Gastroesophageal sphincter (tissue), 4 donors: Measurements from ENCODE around the gene JCHAIN. TPM values are rescaled to one million over a fixed set of nuclear protein-coding genes. Genes with fewer than 3 reads are reported as not detected.
"Not testable (repeated sequence)": the region's sequence is repeated elsewhere in the genome, so short reads cannot be mapped to it uniquely, and the experiment has no call there.

Experiments
- ATAC-seq: fragments of 150-250 bp; one replicate; pipeline ENCODE4 v1.9.1; 2016; ENCODE audit warnings: mild to moderate bottlenecking, moderate library complexity
- H3K27ac ChIP-seq, 4 donors: fragments of 200-600 bp; sonication (generic) in 3 of 4; 1 replicate in 3 of 4; 2 replicates in 1 of 4; pipeline ENCODE4 v1.5.1; 2016 to 2019
- H3K27me3 ChIP-seq: fragments of 200-600 bp; sonication (generic); one replicate; pipeline ENCODE4 v1.5.1; 2019
- H3K36me3 ChIP-seq, 2 donors: fragments of 200-600 bp; sonication (generic); one replicate each; pipeline ENCODE4 v1.5.1; 2019; ENCODE audit warnings: control low read depth in 1 of 2
- H3K4me1 ChIP-seq, 3 donors: fragments of 200-600 bp; sonication (generic); 1 replicate in 2 of 3; 2 replicates in 1 of 3; pipeline ENCODE4 v1.5.1; 2016 to 2019; ENCODE audit warnings: control low read depth in 2 of 3
- H3K4me3 ChIP-seq, 2 donors: fragments of 200-600 bp; sonication (generic); one replicate each; pipeline ENCODE4 v1.5.1; 2019; ENCODE audit warnings: mild to moderate bottlenecking in 1 of 2, moderate library complexity in 1 of 2
- H3K9me3 ChIP-seq, 3 donors: fragments of 200-600 bp; sonication (generic); one replicate each; pipeline ENCODE4 v1.5.1; 2017 to 2019; ENCODE audit warnings: control low read depth in 2 of 3
- EP300 ChIP-seq: sonication (generic); formaldehyde crosslinking; IDR thresholded peaks from one replicate; pipeline ENCODE4 v1.6.1; 2017; ENCODE audit warnings: antibody characterized with exemption, mild to moderate bottlenecking
- POLR2A ChIP-seq, 2 donors: fragments of 450-650 bp; IDR thresholded peaks; one replicate each; pipeline ENCODE4 v1.6.1; 2017; ENCODE audit warnings: antibody characterized with exemption in 2 of 2, mild to moderate bottlenecking in 2 of 2, moderate library complexity in 1 of 2
- POLR2AphosphoS5 ChIP-seq: sonication (generic); formaldehyde crosslinking; IDR thresholded peaks from one replicate; pipeline ENCODE4 v1.6.1; 2017; ENCODE audit warnings: antibody characterized with exemption
- WGBS, 2 donors: methylation state at CpG; one replicate each; pipeline ENCODE4 v1.1.5; 2018; ENCODE audit warnings: low coverage in 1 of 2; 5-methylcytosine and 5-hydroxymethylcytosine counted together
- total RNA-seq, 4 donors: library from RNA; depleted of rRNA; stranded (reverse); fragments of >200 nt; gene quantifications; one replicate each; pipeline ENCODE4 v1.1.0, GENCODE V29; 2016
- TF ChIP-seq, protein P1 (sequence below), 4 experiments: fragments of 200-600 bp in 2 of 4; fragments of 450-650 bp in 2 of 4; sonication (generic) in 1 of 4; IDR thresholded peaks; one replicate each; pipeline ENCODE4 v1.5.1; 2017 to 2019; ENCODE audit warnings: antibody characterized with exemption in 4 of 4, mild to moderate bottlenecking in 2 of 4, moderate library complexity in 2 of 4

The JCHAIN gene
- total RNA-seq, 4 donors from 2014 or later: 2.3 to 24.6 (median 7.8) TPM; not detected in 1

DNA sequence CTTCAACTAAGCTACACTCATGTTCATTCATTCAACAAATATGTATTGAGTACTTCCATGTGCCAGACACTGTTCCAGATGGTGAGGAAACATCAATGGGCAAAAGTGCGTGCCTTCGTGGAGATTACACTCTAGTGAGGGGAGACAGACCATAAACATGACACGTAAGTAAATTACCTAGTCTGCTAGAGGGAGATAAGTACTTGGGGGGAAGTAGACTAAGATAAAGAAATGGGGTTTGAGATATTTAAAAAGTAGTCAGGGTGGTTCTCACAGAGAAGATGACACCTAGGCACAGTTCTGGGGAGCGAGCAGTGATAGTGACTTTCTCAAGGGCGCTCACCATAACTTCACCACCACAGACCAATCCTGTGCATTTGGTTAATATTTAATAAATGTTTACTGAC is 11.7 kb downstream of the JCHAIN start:
- TF ChIP-seq POLR2A (IDR thresholded peaks at IDR 0.05) (no peak), POLR2AphosphoS5 (no peak), EP300 (no peak)
- TF ChIP-seq, protein P1, sequence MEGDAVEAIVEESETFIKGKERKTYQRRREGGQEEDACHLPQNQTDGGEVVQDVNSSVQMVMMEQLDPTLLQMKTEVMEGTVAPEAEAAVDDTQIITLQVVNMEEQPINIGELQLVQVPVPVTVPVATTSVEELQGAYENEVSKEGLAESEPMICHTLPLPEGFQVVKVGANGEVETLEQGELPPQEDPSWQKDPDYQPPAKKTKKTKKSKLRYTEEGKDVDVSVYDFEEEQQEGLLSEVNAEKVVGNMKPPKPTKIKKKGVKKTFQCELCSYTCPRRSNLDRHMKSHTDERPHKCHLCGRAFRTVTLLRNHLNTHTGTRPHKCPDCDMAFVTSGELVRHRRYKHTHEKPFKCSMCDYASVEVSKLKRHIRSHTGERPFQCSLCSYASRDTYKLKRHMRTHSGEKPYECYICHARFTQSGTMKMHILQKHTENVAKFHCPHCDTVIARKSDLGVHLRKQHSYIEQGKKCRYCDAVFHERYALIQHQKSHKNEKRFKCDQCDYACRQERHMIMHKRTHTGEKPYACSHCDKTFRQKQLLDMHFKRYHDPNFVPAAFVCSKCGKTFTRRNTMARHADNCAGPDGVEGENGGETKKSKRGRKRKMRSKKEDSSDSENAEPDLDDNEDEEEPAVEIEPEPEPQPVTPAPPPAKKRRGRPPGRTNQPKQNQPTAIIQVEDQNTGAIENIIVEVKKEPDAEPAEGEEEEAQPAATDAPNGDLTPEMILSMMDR (IDR thresholded peaks at IDR 0.05): no peak

DNA sequence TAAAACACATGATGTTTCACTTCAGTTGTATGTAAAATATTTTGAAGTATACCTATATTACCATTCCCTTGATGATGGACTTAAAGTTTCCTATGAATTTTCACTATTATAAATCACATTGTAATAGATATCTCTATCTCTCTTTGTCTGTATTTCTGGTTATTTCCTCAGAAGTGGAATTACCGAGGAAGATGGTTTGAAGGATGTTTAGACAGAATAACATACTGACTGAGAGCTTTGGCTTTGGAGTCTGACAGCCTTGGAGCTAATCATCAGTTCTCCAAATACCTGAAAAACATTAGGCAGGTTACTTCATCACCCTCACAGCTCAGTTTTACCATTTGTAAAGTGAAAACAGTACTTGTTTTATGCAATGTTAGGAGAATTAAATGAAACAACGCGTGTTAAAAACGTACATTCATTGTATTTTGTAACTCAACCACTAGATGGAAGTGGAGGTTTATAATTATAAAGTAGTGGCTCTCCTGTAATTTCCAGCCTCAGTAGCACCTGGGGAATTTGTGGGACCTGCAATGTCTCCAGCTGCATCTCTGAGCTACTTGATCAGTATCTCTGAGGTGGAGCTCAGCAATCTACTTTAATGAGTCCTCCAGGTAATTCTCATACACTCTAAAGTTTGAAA is 14.3 kb downstream of the JCHAIN start:
- H3K36me3 ChIP-seq: no peaks in the 10 kb centered on the region
- 0 to 4% methylated on average over 4 of the region's 4 CpGs for WGBS, 2 donors
- ATAC-seq: no peak

More for the DNA sequence above, 11.7 kb downstream of the JCHAIN start:
- WGBS, 2 donors: 54 to 84% methylated on average over 5 of the region's 5 CpGs
- H3K9me3 ChIP-seq: no peaks in the 10 kb centered on the region
- H3K4me1 ChIP-seq: peaks cover 0 to 6% (median 0%) of the 10 kb centered on the region in 3 donors
- H3K36me3 ChIP-seq: no peaks in the 10 kb centered on the region
- H3K27me3 ChIP-seq: no peaks in the 10 kb centered on the region
- no peak overlapping the region for H3K4me3 ChIP-seq
- no peak overlapping the region for H3K27ac ChIP-seq
- ATAC-seq: no peak

GRCh38 chr4:70650741-70651140 is 15.6 kb downstream of the JCHAIN start:
- H3K4me1 ChIP-seq, H3K27ac ChIP-seq, ATAC-seq, H3K36me3 ChIP-seq, H3K4me3 ChIP-seq, H3K9me3 ChIP-seq, H3K27me3 ChIP-seq: not testable (repeated sequence)
- 80 to 82% methylated on average over 1 to 4 of the region's 4 CpGs for WGBS, 2 donors

More for the DNA sequence above, 14.3 kb downstream of the JCHAIN start:
- TF ChIP-seq POLR2AphosphoS5: no peak
- TF ChIP-seq EP300: no peak
- no peak for TF ChIP-seq POLR2A (IDR thresholded peaks at IDR 0.05)
- TF ChIP-seq, protein P1 (IDR thresholded peaks at IDR 0.05): peak; percentile 35 to 67 (median 60)
- H3K4me3 ChIP-seq: no peak overlapping the region
- H3K4me1 ChIP-seq: peaks cover 0 to 6% (median 0%) of the 10 kb centered on the region in 3 donors
- no peaks in the 10 kb centered on the region for H3K9me3 ChIP-seq
- H3K27ac ChIP-seq: no peak overlapping the region
- H3K27me3 ChIP-seq: no peaks in the 10 kb centered on the region

- Histone ChIP-seq H3K4me1 (peaks cover 0 to 11% (median 6%) of the 10 kb centered on the region in 3 donors), H3K27ac (no peak overlapping the region), H3K9me3 (no peaks in the 10 kb centered on the region), H3K27me3 (no peaks in the 10 kb centered on the region), H3K4me3 (no peak overlapping the region), H3K36me3 (no peaks in the 10 kb centered on the region)
- no peak for TF ChIP-seq POLR2A (IDR thresholded peaks at IDR 0.05)
- TF ChIP-seq EP300: no peak
- TF ChIP-seq, protein P1 (IDR thresholded peaks at IDR 0.05): no peak
- TF ChIP-seq POLR2AphosphoS5: no peak
- ATAC-seq: no peak
- 78 to 92% methylated on average over 1 to 2 of the region's 2 CpGs for WGBS, 2 donors
These were observed 26.1 kb downstream of the JCHAIN start for GRCh38 chr4:70640192-70640591.

DNA sequence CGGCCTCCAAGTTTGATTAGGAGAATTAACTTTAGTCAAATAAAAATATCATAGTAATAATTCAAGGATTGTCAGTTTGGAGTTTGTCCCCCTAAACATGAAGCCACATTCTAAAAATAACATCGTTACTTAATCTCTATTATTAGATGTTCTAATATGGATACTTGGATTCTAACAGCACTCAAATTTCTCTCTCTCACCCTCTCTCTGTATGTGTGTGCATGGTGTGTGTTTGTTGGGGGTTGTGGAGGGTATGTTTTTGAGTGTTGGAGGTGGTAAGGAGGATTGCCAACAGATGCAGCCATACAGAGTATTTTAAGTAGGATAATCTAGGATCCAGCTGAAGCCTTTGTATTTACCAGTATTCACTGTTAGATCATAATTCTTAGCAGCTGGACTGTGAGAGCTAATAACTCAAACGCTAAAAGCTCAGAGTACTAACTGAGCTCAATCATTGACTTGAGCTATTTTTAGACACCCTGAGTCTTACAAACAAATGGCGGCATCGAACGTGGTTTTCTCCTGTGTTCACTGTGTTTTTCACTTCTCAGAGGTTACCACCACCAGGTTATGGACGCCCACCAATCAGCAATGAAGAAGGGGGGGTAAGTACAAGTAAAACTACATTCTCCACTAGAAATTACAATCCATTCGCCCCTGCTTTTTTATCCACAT is 28.9 kb downstream of the JCHAIN start:
- no peaks in the 10 kb centered on the region for H3K36me3 ChIP-seq
- peaks cover 0 to 11% (median 6%) of the 10 kb centered on the region in 3 donors for H3K4me1 ChIP-seq
- H3K27me3 ChIP-seq: no peaks in the 10 kb centered on the region
- no peaks in the 10 kb centered on the region for H3K9me3 ChIP-seq
- peak overlapping the region in 3 of 4 donors; percentile 7 to 28 (median 26) for H3K27ac ChIP-seq
- ATAC-seq: no peak
- TF ChIP-seq EP300: no peak
- TF ChIP-seq, protein P1 (IDR thresholded peaks at IDR 0.05): no peak
- no peak for TF ChIP-seq POLR2AphosphoS5
- no peak for TF ChIP-seq POLR2A (IDR thresholded peaks at IDR 0.05)
- peak overlapping the region; percentile 10 to 24 for H3K4me3 ChIP-seq
- 18 to 25% methylated on average over 8 of the region's 8 CpGs for WGBS, 2 donors
